ENCODE measurements around the gene CAMTA1.

DNA sequence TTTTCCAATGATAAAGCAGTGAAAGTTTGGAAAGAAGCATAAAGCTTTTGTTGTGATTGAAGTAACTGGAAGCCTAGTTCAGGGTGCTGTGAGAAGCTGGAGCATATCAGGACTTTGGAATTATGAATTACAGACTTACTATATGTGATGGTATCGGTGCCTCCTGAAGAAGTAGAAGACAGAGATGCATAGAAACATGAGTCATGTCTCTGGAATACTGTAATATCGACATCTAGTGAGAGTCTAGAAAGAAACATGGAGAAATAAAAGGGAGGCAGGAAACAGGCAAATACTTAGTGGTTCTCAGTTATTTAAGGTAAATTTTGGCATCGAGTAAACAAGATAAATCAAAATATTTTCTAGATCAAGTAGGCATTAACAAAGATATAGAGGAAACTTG is 103.0 kb downstream of the CAMTA1 start:
- TF ChIP-seq, protein P1, sequence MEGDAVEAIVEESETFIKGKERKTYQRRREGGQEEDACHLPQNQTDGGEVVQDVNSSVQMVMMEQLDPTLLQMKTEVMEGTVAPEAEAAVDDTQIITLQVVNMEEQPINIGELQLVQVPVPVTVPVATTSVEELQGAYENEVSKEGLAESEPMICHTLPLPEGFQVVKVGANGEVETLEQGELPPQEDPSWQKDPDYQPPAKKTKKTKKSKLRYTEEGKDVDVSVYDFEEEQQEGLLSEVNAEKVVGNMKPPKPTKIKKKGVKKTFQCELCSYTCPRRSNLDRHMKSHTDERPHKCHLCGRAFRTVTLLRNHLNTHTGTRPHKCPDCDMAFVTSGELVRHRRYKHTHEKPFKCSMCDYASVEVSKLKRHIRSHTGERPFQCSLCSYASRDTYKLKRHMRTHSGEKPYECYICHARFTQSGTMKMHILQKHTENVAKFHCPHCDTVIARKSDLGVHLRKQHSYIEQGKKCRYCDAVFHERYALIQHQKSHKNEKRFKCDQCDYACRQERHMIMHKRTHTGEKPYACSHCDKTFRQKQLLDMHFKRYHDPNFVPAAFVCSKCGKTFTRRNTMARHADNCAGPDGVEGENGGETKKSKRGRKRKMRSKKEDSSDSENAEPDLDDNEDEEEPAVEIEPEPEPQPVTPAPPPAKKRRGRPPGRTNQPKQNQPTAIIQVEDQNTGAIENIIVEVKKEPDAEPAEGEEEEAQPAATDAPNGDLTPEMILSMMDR (IDR thresholded peaks at IDR 0.05; ENCODE audit: insufficient read depth, low read length, poor library complexity, severe bottlenecking), result no peak
- TF ChIP-seq EZH2phosphoT487 (conservative IDR thresholded peaks at IDR 0.05; ENCODE audit: low read length), result no peak

Data from SU-DHL-6 (cell line).